Memory B cell (primary cell): ENCODE data around the gene IQCE.
"Not testable (repeated sequence)": the region's sequence is repeated elsewhere in the genome, so short reads cannot be mapped to it uniquely, and the experiment has no call there.

Experiments used
- ATAC-seq: fragments of 150-1000 bp; cut with Tn5 transposase; 2 replicates; pipeline ENCODE4 v1.10.0; 2021; ENCODE audit warnings: low read depth, mild to moderate bottlenecking, moderate library complexity
- DNase-seq, 2 donors: peaks; one replicate each; pipeline ENCODE4 v3.0.0; 2022; ENCODE audit warnings: low spot score in 2 of 2
- H3K27ac Mint-ChIP-seq: one replicate; pipeline ENCODE4 v1.8.0; 2022; ENCODE audit warnings: mild to moderate bottlenecking, moderate library complexity, mixed read lengths
- H3K27me3 Mint-ChIP-seq: one replicate; pipeline ENCODE4 v1.8.0; 2022; ENCODE audit warnings: mixed read lengths
- H3K36me3 Mint-ChIP-seq: one replicate; pipeline ENCODE4 v1.8.0; 2022; ENCODE audit warnings: mild to moderate bottlenecking, mixed read lengths
- H3K4me1 Mint-ChIP-seq: one replicate; pipeline ENCODE4 v1.8.0; 2022; ENCODE audit warnings: mixed read lengths
- H3K4me3 Mint-ChIP-seq: one replicate; pipeline ENCODE4 v1.8.0; 2022; ENCODE audit warnings: mild to moderate bottlenecking, moderate library complexity, mixed read lengths
- H3K9me3 Mint-ChIP-seq: one replicate; pipeline ENCODE4 v1.8.0; 2022; ENCODE audit warnings: mixed read lengths

The IQCE gene

GRCh38 chr7:2524808-2525657 lies 33.7 kb upstream of the IQCE start:
- Mint-ChIP-seq H3K9me3 (no peaks in the 10 kb centered on the region), H3K4me3 (no peak overlapping the region), H3K4me1 (peaks cover 48% of the 10 kb centered on the region), H3K27ac (peak overlapping the region; percentile 85), H3K36me3 (peaks cover 21% of the 10 kb centered on the region), H3K27me3 (no peaks in the 10 kb centered on the region)
- DNase-seq (no peak), ATAC-seq (no peak)

DNA sequence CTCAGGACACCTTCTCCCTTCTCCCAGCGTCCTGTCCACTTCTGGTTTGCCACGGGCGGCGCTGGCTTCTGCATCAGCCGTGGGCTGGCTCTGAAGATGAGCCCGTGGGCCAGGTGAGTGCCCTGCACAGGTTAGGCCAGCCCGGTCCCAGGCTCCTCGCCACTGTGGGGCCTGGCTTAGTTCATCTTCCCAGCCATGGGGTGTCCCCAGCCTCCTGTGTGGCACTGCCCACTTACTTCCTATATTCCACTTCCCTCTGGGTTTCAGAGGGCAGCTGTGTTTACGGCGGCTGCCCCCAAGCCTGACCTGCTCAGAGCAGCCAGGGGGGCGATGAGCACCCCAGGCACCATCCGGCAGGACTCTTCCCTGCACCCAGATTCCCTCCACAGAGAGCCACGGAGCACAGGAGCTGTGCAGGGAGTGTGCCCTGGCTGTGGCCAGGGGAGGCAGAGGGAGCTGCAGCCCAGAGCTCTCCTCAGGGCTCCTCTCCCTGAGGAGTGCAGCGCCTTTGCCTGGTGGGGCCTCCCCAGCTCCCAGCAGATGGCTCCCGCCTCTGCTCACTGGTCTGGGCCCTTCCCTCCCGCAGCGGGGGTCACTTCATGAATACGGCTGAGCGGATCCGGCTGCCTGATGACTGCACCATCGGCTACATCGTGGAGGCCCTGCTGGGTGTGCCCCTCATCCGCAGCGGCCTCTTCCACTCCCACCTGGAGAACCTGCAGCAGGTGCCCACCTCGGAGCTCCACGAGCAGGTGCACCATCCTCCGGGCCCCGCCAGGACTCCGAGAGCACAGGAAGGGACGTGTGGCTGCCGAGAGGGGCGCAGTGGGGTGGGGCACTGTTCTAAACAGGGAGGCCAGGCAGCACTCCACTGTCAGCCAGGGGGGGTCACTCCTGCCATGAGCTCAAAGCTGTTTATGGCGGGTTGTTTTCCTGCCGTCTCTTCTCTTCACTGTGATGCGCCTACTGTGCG lies 32.8 kb upstream of the IQCE start:
- ATAC-seq (no peak), DNase-seq (no peak)
- Mint-ChIP-seq H3K36me3 (peaks cover 20% of the 10 kb centered on the region), H3K27ac (peak overlapping the region; percentile 85), H3K9me3 (no peaks in the 10 kb centered on the region), H3K27me3 (no peaks in the 10 kb centered on the region), H3K4me3 (peak overlapping the region; percentile 62), H3K4me1 (peaks cover 54% of the 10 kb centered on the region)

DNA sequence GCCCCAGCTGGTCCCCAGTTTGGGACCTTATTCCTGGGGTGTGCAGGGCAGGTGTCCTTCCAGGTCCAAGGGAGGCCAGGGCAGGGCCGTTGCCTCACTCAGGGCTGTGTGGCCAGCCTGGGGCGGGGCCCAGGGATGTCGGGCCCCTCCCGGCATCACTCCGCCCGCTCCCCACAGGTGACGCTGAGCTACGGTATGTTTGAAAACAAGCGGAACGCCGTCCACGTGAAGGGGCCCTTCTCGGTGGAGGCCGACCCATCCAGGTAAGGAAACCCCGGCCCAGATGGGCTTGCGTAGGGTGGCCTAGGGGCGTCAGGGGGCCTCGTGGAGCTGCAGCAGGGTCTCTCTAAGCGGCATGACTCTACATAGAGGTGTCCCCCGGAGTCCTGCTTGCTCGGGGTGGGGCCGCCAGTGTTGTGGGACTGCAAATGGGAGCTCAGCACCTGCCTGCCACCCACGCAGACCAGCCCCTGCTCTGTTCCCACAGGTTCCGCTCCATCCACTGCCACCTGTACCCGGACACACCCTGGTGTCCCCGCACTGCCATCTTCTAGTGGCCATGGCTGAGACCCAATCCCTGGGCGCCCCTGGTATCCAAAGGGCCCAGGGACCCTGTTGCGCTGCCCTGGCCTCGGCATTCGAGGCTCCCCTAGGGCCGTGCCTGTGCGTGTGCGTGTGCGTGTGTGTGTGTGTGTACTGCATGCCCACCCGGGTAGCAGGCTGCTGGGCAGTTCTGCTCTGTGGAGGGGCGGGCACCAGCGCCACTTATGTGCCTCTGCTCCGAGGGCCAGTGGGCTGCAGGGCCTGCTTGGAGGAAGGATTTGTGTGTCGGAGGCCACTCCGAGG lies 31.9 kb upstream of the IQCE start:
- H3K9me3 Mint-ChIP-seq = no peaks in the 10 kb centered on the region
- peaks cover 15% of the 10 kb centered on the region for H3K36me3 Mint-ChIP-seq
- H3K27me3 Mint-ChIP-seq = no peaks in the 10 kb centered on the region
- H3K4me3 Mint-ChIP-seq = peak overlapping the region; percentile 53
- H3K27ac Mint-ChIP-seq = peak overlapping the region; percentile 85
- ATAC-seq (no peak), DNase-seq (no peak)
- peaks cover 49% of the 10 kb centered on the region for H3K4me1 Mint-ChIP-seq

DNA sequence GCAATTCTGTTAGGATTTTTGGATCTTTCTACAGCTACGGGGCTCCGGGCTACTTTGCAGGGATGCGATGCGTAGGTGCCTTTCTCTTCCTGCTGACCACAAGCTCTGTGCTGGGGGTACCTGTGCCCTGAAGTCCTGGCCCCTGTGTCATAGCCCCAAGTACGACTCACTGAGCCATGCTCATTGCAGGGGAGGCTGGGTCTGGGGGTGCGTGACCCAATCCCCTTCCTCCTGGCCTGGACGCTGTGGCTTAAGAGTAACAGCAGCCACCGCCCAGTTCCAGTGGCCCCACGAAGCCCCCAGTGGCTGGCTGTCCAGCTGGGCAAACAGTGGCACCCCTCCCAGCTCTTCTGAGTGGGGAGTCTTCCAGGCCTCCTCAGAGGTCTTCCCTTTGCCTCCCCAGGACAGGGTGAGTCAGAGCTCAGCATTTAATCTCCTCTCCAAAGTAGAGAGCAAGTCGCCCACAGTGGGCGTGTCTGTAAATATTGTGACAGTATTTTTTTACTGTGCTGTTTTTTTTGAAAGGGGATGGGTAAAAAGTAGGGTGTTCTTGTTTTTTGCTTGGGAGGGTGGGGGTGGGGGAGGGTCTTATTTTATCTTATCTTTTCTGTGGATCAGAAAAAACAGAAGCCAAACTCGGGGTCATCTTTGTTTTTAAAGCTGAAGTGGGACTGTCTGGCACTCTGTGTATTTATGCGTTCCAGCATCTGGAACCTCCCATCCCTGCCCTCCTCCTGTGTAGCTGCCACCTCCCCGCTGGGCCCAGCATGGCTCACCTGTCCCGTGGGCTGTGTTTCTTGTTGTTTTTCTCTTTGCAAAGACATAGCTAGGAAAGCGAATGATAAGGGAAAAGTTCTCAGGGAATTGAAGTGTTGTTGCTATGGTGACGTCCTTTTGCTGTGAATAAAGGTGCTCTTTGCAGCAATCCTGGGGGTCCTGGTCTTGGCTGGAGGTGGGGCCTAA lies 31.0 kb upstream of the IQCE start:
- peak in 1 of 2 donors; percentile 16 for DNase-seq
- Mint-ChIP-seq H3K27me3 (no peaks in the 10 kb centered on the region), H3K36me3 (peaks cover 10% of the 10 kb centered on the region), H3K4me1 (peaks cover 47% of the 10 kb centered on the region), H3K4me3 (peak overlapping the region; percentile 85), H3K9me3 (no peaks in the 10 kb centered on the region), H3K27ac (peak overlapping the region; percentile 72)
- ATAC-seq = no peak

DNA sequence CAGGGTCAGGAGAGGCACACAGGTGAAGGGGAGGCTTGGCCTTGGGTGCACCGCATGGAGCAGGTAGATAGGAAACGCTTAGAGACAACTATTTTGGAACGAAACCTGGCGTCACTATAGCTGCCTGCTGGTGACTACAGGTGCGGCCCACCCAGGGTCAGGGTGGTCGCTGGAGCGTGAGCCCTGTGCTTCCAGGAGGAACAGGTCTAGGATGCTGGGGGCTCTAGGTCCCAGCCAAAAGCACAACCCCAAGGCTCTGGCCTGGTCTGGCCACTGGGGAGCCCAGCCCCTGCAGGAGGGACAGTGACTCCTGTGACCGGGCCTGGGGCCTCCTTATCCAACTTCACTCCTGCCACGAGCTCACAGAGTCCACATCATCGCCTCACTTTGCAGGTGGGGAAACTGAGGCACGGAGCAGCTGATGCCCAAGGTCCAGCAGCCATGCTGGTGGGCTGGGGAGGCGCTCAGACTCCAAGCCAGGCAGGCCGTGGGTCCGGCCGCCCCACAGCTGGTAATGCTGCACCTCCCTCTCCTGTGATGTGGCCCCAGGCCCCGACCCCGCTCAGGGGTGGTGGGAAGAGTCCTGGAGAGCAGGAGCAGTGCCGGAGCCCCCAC lies 30.2 kb upstream of the IQCE start:
- DNase-seq (no peak), ATAC-seq (no peak)
- Mint-ChIP-seq H3K27me3 (no peaks in the 10 kb centered on the region), H3K36me3 (peaks cover 6% of the 10 kb centered on the region), H3K4me3 (peak overlapping the region; percentile 85), H3K27ac (peak overlapping the region; percentile 96), H3K9me3 (no peaks in the 10 kb centered on the region), H3K4me1 (peaks cover 42% of the 10 kb centered on the region)

DNA sequence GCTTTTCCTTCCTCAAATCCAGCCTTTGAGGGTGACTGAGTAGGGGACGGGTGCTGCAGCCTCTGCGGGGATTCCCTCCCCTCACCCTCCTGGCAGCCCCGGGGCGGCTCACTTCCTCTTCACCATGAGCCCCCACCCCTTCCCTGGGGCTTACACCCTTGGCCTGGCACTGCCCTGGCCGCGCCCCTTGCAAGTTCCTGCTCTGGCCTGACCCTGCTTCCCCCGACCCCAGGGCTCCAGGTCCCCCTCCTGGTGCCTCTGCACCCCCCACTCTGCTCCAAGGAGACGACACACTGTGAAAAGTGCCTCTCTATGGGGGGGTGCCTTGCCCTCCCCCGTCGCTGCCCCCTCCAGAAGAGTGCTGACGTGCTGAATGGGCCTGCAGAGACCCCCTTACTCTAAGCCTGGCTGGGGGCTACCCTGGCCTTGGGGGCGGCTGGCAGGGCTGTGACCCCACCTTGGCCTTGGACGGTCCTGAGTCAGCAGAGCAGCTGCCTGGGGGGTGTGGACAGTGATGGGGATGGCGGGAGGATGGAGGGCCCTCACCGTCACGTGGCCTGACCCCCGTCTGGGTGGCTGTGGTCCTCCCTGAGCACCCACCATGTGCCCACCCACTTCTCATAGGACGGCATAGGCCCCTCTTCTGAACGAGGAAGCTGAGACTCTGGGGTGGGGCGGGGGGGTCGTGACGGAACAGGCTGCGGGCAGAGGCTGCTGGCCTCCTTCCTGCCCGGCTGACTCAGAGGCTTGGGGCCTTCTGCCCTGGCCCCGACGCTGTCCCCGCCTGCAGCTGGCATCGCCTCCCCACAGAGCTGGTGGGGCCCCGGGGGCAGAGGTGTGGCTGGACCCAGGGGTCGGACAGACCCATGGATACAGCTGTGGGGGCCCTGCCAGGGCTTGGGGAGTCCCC lies 29.4 kb upstream of the IQCE start:
- H3K4me1 Mint-ChIP-seq = peaks cover 42% of the 10 kb centered on the region

GRCh38 chr7:2530071-2530987 lies 28.4 kb upstream of the IQCE start:
- Mint-ChIP-seq H3K4me3 (peak overlapping the region; percentile 66), H3K27ac (peak overlapping the region; percentile 96), H3K36me3 (peaks cover 5% of the 10 kb centered on the region), H3K4me1 (peaks cover 42% of the 10 kb centered on the region), H3K9me3 (no peaks in the 10 kb centered on the region), H3K27me3 (no peaks in the 10 kb centered on the region)
- ATAC-seq (peak; percentile 68), DNase-seq (peak; percentile 64 to 77)

More for the DNA sequence above, 29.4 kb upstream of the IQCE start:
- Mint-ChIP-seq H3K4me3 (peak overlapping the region; percentile 85), H3K27me3 (no peaks in the 10 kb centered on the region), H3K9me3 (no peaks in the 10 kb centered on the region), H3K36me3 (peaks cover 5% of the 10 kb centered on the region), H3K27ac (peak overlapping the region; percentile 96)
- ATAC-seq (peak; percentile 79), DNase-seq (peak; percentile 79 to 89)

- H3K9me3 Mint-ChIP-seq, H3K27me3 Mint-ChIP-seq, ATAC-seq, H3K36me3 Mint-ChIP-seq, DNase-seq: not testable (repeated sequence)
- H3K4me3 Mint-ChIP-seq = peak overlapping the region; percentile 66
- peak overlapping the region; percentile 96 for H3K27ac Mint-ChIP-seq
- H3K4me1 Mint-ChIP-seq = peaks cover 39% of the 10 kb centered on the region
Observed at GRCh38 chr7:2530994-2531795, 27.6 kb upstream of the IQCE start.

GRCh38 chr7:2531796-2532110 lies 27.0 kb upstream of the IQCE start:
- H3K36me3 Mint-ChIP-seq, H3K9me3 Mint-ChIP-seq, ATAC-seq, H3K4me3 Mint-ChIP-seq, H3K27me3 Mint-ChIP-seq, H3K27ac Mint-ChIP-seq, DNase-seq: not testable (repeated sequence)
- peaks cover 35% of the 10 kb centered on the region for H3K4me1 Mint-ChIP-seq

- not testable (repeated sequence) for H3K36me3 Mint-ChIP-seq, ATAC-seq, H3K27ac Mint-ChIP-seq, DNase-seq, H3K27me3 Mint-ChIP-seq, H3K9me3 Mint-ChIP-seq
- Mint-ChIP-seq H3K4me1 (peaks cover 31% of the 10 kb centered on the region), H3K4me3 (peak overlapping the region; percentile 37)
Observed at GRCh38 chr7:2532199-2532772, 26.5 kb upstream of the IQCE start.
